Natural killer cell (primary cell): ENCODE measurements around the gene FOSB. TPM values are rescaled to one million over a fixed set of nuclear protein-coding genes. Genes with fewer than 3 reads are reported as not detected.

ENCODE experiments used
- ATAC-seq, 3 donors: fragments of 150-1000 bp in 2 of 3; fragments of 200-7000 bp in 1 of 3; cut with Tn5 transposase; 1 replicate in 1 of 3; 2 replicates in 2 of 3; pipeline ENCODE4 v1.10.0; 2021; ENCODE audit warnings: mild to moderate bottlenecking in 2 of 3, moderate library complexity in 2 of 3
- DNase-seq, 2 donors: peaks; one replicate each; pipeline versions ENCODE4 v3.0.0 to v3.0.0-alpha.2; 2013 to 2021; ENCODE audit warnings: mixed read lengths in 1 of 2
- H3K27ac ChIP-seq: one replicate; pipeline ENCODE4 v1.5.1; 2013; ENCODE audit warnings: mild to moderate bottlenecking, low read length
- H3K27me3 ChIP-seq: one replicate; pipeline ENCODE4 v1.6.1; 2013; ENCODE audit warnings: low read length; ENCODE audit not compliant: control insufficient read depth, insufficient read depth
- H3K36me3 ChIP-seq: one replicate; pipeline ENCODE4 v1.6.1; 2013; ENCODE audit warnings: low read length; ENCODE audit not compliant: control insufficient read depth, insufficient read depth
- H3K4me1 ChIP-seq: one replicate; pipeline ENCODE4 v1.6.1; 2013; ENCODE audit warnings: low read length; ENCODE audit not compliant: control insufficient read depth, insufficient read depth
- H3K4me3 ChIP-seq: one replicate; pipeline ENCODE4 v1.5.1; 2013; ENCODE audit warnings: low read length
- H3K9me3 ChIP-seq: one replicate; pipeline ENCODE4 v1.6.1; 2013; ENCODE audit warnings: low read length; ENCODE audit not compliant: control insufficient read depth, insufficient read depth
- H3K27ac Mint-ChIP-seq, 2 donors: one replicate each; pipeline ENCODE4 v1.8.0; 2022; ENCODE audit warnings: mild to moderate bottlenecking in 2 of 2, mixed read lengths in 2 of 2, moderate library complexity in 1 of 2
- H3K27me3 Mint-ChIP-seq, 2 donors: one replicate each; pipeline ENCODE4 v1.8.0; 2022; ENCODE audit warnings: low read depth in 2 of 2, mixed read lengths in 2 of 2
- H3K36me3 Mint-ChIP-seq: one replicate; pipeline ENCODE4 v1.8.0; 2022; ENCODE audit warnings: mixed read lengths
- H3K4me1 Mint-ChIP-seq, 2 donors: one replicate each; pipeline ENCODE4 v1.8.0; 2022; ENCODE audit warnings: mixed read lengths in 2 of 2
- H3K4me3 Mint-ChIP-seq: one replicate; pipeline ENCODE4 v1.8.0; 2022; ENCODE audit warnings: mild to moderate bottlenecking, moderate library complexity, mixed read lengths
- H3K9me3 Mint-ChIP-seq, 2 donors: one replicate each; pipeline ENCODE4 v1.8.0; 2022; ENCODE audit warnings: mixed read lengths in 2 of 2
- CTCF ChIP-seq: fragments of 200-600 bp; IDR thresholded peaks from one replicate; pipeline ENCODE4 v1.8.0; 2022; ENCODE audit warnings: antibody characterized with exemption
- WGBS: methylation state at CpG from one replicate; pipeline ENCODE4 v1.1.7; 2013; ENCODE audit warnings: missing lambda C conversion rate; ENCODE audit not compliant: insufficient coverage; 5-methylcytosine and 5-hydroxymethylcytosine counted together
- intact Hi-C: fragments of 100-400 bp; cut with micrococcal nuclease; formaldehyde crosslinking; loops from one replicate; pipeline ENCODE4 v1.14.2; 2022
- total RNA-seq, 4 donors: library from RNA; stranded (reverse); fragments of 120-200 nt in 1 of 4; gene quantifications; one replicate each; pipeline versions ENCODE4 v1.2.3 to v1.2.4, GENCODE V29; 2013 to 2022

Gene FOSB
- total RNA-seq, 3 donors from 2014 or later (not counting 1 experiment from before 2014, with no cell fraction given): 784 to 1,837 (median 1,121) TPM

GRCh38 chr19:45440259-45440638, 27.5 kb upstream of the FOSB start:
- Histone ChIP-seq H3K4me1 (peaks cover 47% of the 10 kb centered on the region), H3K4me3 (peak overlapping the region; percentile 22), H3K9me3 (no peaks in the 10 kb centered on the region), H3K27me3 (no peaks in the 10 kb centered on the region), H3K36me3 (no peaks in the 10 kb centered on the region), H3K27ac (peak overlapping the region; percentile 70)
- Mint-ChIP-seq H3K9me3 (no peaks in the 10 kb centered on the region), H3K4me3 (peak overlapping the region; percentile 81), H3K27ac (peak overlapping the region; percentile 86 to 92), H3K4me1 (peaks cover 28 to 43% of the 10 kb centered on the region in 2 donors), H3K36me3 (no peaks in the 10 kb centered on the region), H3K27me3 (no peaks in the 10 kb centered on the region)
- no peak for DNase-seq
- WGBS: 65% methylated on average over 9 of the region's 9 CpGs
- no peak for TF ChIP-seq CTCF
- intact Hi-C loops: no loop called here
- ATAC-seq: no peak

GRCh38 chr19:45440873-45441654, 26.7 kb upstream of the FOSB start:
- peak overlapping the region; percentile 81 for H3K4me3 Mint-ChIP-seq
- no peaks in the 10 kb centered on the region for H3K9me3 ChIP-seq
- H3K4me3 ChIP-seq: no peak overlapping the region
- H3K4me1 ChIP-seq: peaks cover 51% of the 10 kb centered on the region
- H3K9me3 Mint-ChIP-seq: no peaks in the 10 kb centered on the region
- H3K36me3 ChIP-seq: no peaks in the 10 kb centered on the region
- no peak for DNase-seq
- WGBS: 96% methylated on average over 9 of the region's 9 CpGs
- no peak for TF ChIP-seq CTCF
- H3K27me3 Mint-ChIP-seq: no peaks in the 10 kb centered on the region
- H3K27ac ChIP-seq: no peak overlapping the region
- H3K27me3 ChIP-seq: no peaks in the 10 kb centered on the region
- peaks cover 35 to 50% of the 10 kb centered on the region in 2 donors for H3K4me1 Mint-ChIP-seq
- no peaks in the 10 kb centered on the region for H3K36me3 Mint-ChIP-seq
- H3K27ac Mint-ChIP-seq: peak overlapping the region; percentile 86 to 92
- intact Hi-C loops: no loop called here
- no peak for ATAC-seq

DNA sequence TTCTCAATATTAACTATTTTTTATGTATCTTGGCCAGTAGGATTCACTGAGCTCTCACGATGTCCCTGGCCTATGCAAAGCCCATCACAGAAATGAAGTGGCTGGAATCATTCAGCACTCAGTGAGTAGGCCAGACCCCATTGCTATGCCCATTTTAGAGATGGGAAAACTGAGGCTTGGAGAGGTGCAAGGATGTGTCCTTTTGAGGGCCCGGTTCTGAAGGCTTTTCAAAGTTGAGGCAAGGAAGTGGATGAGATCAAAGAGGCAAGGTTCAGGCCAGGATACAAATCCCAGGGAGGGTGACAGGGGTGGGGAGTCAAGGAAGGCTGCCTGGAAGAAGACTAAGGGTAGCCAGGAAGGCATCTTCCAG, 25.4 kb upstream of the FOSB start:
- H3K9me3 ChIP-seq: no peaks in the 10 kb centered on the region
- Mint-ChIP-seq H3K36me3 (no peaks in the 10 kb centered on the region), H3K27ac (peak overlapping the region; percentile 94 to 98), H3K4me3 (peak overlapping the region; percentile 95), H3K27me3 (no peaks in the 10 kb centered on the region), H3K9me3 (no peaks in the 10 kb centered on the region), H3K4me1 (peaks cover 42 to 57% of the 10 kb centered on the region in 2 donors)
- H3K4me1 ChIP-seq: peaks cover 60% of the 10 kb centered on the region
- TF ChIP-seq CTCF: no peak
- no peaks in the 10 kb centered on the region for H3K36me3 ChIP-seq
- H3K4me3 ChIP-seq: no peak overlapping the region
- intact Hi-C loops: loop anchor here (1.0 to 2.0 kb wide), 2 partner anchors 8 to 14 kb away; no protein-coding TSS in a partner anchor
- WGBS: 90% methylated on average over 2 of the region's 2 CpGs
- no peak for DNase-seq
- H3K27me3 ChIP-seq: no peaks in the 10 kb centered on the region
- H3K27ac ChIP-seq: peak overlapping the region; percentile 59
- ATAC-seq: no peak
